ENCODE data around the gene NKAIN4.

NKAIN4 gene

GRCh38 chr20:63220696-63221399 lies 33.4 kb downstream of the NKAIN4 start:
- Histone ChIP-seq H3K9ac (ENCODE audit: low read length) (no peak overlapping the region), H3K4me3 (ENCODE audit: low read length) (no peak overlapping the region), H3K36me3 (replicated peaks; ENCODE audit: insufficient read depth, low read length) (no peaks in the 10 kb centered on the region), H3K27me3 (replicated peaks; ENCODE audit: insufficient read depth, low read length) (peaks cover 65% of the 10 kb centered on the region), H3K9me2 (replicated peaks; ENCODE audit: insufficient read depth, low read length) (no peaks in the 10 kb centered on the region), H3K9me3 (replicated peaks; ENCODE audit: insufficient read depth, low read length) (no peaks in the 10 kb centered on the region), H3K4me2 (ENCODE audit: low read depth, low read length) (no peak overlapping the region), H4K20me1 (ENCODE audit: insufficient read depth, low read length) (no peaks in the 10 kb centered on the region), H2AFZ (ENCODE audit: low read length) (no peak overlapping the region), H3K79me2 (ENCODE audit: low read length) (no peaks in the 10 kb centered on the region), H3K4me1 (ENCODE audit: low read length) (peaks cover 6% of the 10 kb centered on the region; the same call in 1 of the 2 replicates), H3F3A (ENCODE audit: insufficient read depth, low read length) (no peaks in the 10 kb centered on the region), H3K27ac (ENCODE audit: low read length) (no peak overlapping the region)
- TF ChIP-seq CTCF (IDR thresholded peaks at IDR 0.05; ENCODE audit: low read length) (no peak), EZH2phosphoT487 (IDR thresholded peaks at IDR 0.05; ENCODE audit: low read length) (no peak), EZH2 (optimal IDR thresholded peaks at IDR 0.05; ENCODE audit: low read depth, low read length) (no peak)
- no peak for DNase-seq

- H3K27ac ChIP-seq (ENCODE audit: low read length) = no peak overlapping the region
- no peaks in the 10 kb centered on the region for H3K9me2 ChIP-seq (replicated peaks; ENCODE audit: insufficient read depth, low read length)
- no peak for TF ChIP-seq EZH2phosphoT487 (IDR thresholded peaks at IDR 0.05; ENCODE audit: low read length)
- TF ChIP-seq CTCF (IDR thresholded peaks at IDR 0.05; ENCODE audit: low read length) = no peak
- TF ChIP-seq EZH2 (optimal IDR thresholded peaks at IDR 0.05; ENCODE audit: low read depth, low read length) = no peak
- no peak overlapping the region for H3K9ac ChIP-seq (ENCODE audit: low read length)
- H3K9me3 ChIP-seq (replicated peaks; ENCODE audit: insufficient read depth, low read length) = no peaks in the 10 kb centered on the region
- peaks cover 61% of the 10 kb centered on the region for H3K27me3 ChIP-seq (replicated peaks; ENCODE audit: insufficient read depth, low read length)
- no peak overlapping the region for H2AFZ ChIP-seq (ENCODE audit: low read length)
- 0 out of 2 replicates have a peak, but pooled peaks cover under 1% of the 10 kb centered on the region for H4K20me1 ChIP-seq (ENCODE audit: insufficient read depth, low read length)
- H3F3A ChIP-seq (ENCODE audit: insufficient read depth, low read length) = no peaks in the 10 kb centered on the region
- peaks cover 7% of the 10 kb centered on the region for H3K4me1 ChIP-seq (ENCODE audit: low read length)
- no peak overlapping the region for H3K4me3 ChIP-seq (ENCODE audit: low read length)
- H3K79me2 ChIP-seq (ENCODE audit: low read length) = peaks cover 7% of the 10 kb centered on the region
- no peaks in the 10 kb centered on the region for H3K36me3 ChIP-seq (replicated peaks; ENCODE audit: insufficient read depth, low read length)
- no peak for DNase-seq
- H3K4me2 ChIP-seq (ENCODE audit: low read depth, low read length) = no peak overlapping the region
Measured at GRCh38 chr20:63219866-63220521, 34.3 kb downstream of the NKAIN4 start.

GRCh38 chr20:63219447-63219821 lies 34.8 kb downstream of the NKAIN4 start:
- H3K9me2 ChIP-seq (replicated peaks; ENCODE audit: insufficient read depth, low read length) = no peaks in the 10 kb centered on the region
- peaks cover 12% of the 10 kb centered on the region for H3K79me2 ChIP-seq (ENCODE audit: low read length)
- 0 out of 2 replicates have a peak, but pooled peaks cover 6% of the 10 kb centered on the region for H4K20me1 ChIP-seq (ENCODE audit: insufficient read depth, low read length)
- TF ChIP-seq CTCF (IDR thresholded peaks at IDR 0.05; ENCODE audit: low read length) (no peak), EZH2phosphoT487 (IDR thresholded peaks at IDR 0.05; ENCODE audit: low read length) (no peak), EZH2 (optimal IDR thresholded peaks at IDR 0.05; ENCODE audit: low read depth, low read length) (no peak)
- H2AFZ ChIP-seq (ENCODE audit: low read length) = no peak overlapping the region
- no peaks in the 10 kb centered on the region for H3K36me3 ChIP-seq (replicated peaks; ENCODE audit: insufficient read depth, low read length)
- DNase-seq = no peak
- H3F3A ChIP-seq (ENCODE audit: insufficient read depth, low read length) = no peaks in the 10 kb centered on the region
- no peak overlapping the region for H3K4me3 ChIP-seq (ENCODE audit: low read length)
- H3K4me1 ChIP-seq (ENCODE audit: low read length) = peaks cover 12% of the 10 kb centered on the region
- H3K27ac ChIP-seq (ENCODE audit: low read length) = no peak overlapping the region
- H3K27me3 ChIP-seq (replicated peaks; ENCODE audit: insufficient read depth, low read length) = peaks cover 56% of the 10 kb centered on the region
- H3K9me3 ChIP-seq (replicated peaks; ENCODE audit: insufficient read depth, low read length) = no peaks in the 10 kb centered on the region
- H3K4me2 ChIP-seq (ENCODE audit: low read depth, low read length) = no peak overlapping the region
- H3K9ac ChIP-seq (ENCODE audit: low read length) = no peak overlapping the region
